Spleen (tissue), 7 donors: ENCODE measurements around the gene C16orf95.

Source experiments
- CTCF ChIP-seq, 11 experiments: fragments of 200-600 bp in 7 of 11; fragments of 450-650 bp in 4 of 11; sonication (generic) in 4 of 11; IDR thresholded peaks in 8 of 11; conservative IDR thresholded peaks in 3 of 11; 1 replicate in 7 of 11; 2 replicates in 4 of 11; pipeline versions ENCODE4 v1.4.0 to v1.8.0; 2016 to 2021; ENCODE audit warnings: antibody characterized with exemption in 11 of 11, inconsistent platforms in 4 of 11, mild to moderate bottlenecking in 1 of 11
- POLR2A ChIP-seq, 3 donors: fragments of 450-650 bp; IDR thresholded peaks; one replicate each; pipeline ENCODE4 v1.5.1; 2017; ENCODE audit warnings: antibody characterized with exemption in 3 of 3, mild to moderate bottlenecking in 1 of 3
- POLR2AphosphoS5 ChIP-seq, 3 donors: sonication (generic); formaldehyde crosslinking; IDR thresholded peaks; one replicate each; pipeline ENCODE4 v1.5.1; 2017; ENCODE audit warnings: antibody characterized with exemption in 3 of 3
- donor health status: DM: no; HTN: no; CAD: no; lungs with moderate emphysema.
- donor health status: DM: no; HTN: no; CAD: no.
- donor health status: DM: no; HTN: no; CAD: no.

- TF ChIP-seq CTCF (IDR thresholded peaks at IDR 0.05 in 8 of 11, conservative IDR thresholded peaks at IDR 0.05 in 3 of 11), result no peak
- TF ChIP-seq POLR2AphosphoS5 (IDR thresholded peaks at IDR 0.05), result no peak
- no peak for TF ChIP-seq POLR2A (IDR thresholded peaks at IDR 0.05)
Measured at GRCh38 chr16:87284183-87284582, 33.0 kb downstream of the C16orf95 start.
